Smooth muscle cell (in vitro differentiated cells): Measurements from ENCODE around the gene RAB3D. TPM values are rescaled to one million over a fixed set of nuclear protein-coding genes. Genes with fewer than 3 reads are reported as not detected.

ENCODE experiments used
- DNase-seq: peaks from one replicate; lab custom pipeline; 2025; ENCODE audit not compliant: unreplicated experiment; lab: John Stamatoyannopoulos, UW
- H2AFZ ChIP-seq: fragments of 200-600 bp; sonication (generic); 2 replicates; pipeline ENCODE4 v1.6.0; 2016; ENCODE audit warnings: antibody characterized with exemption, low read depth, mild to moderate bottlenecking
- H3F3A ChIP-seq: fragments of 200-600 bp; sonication (generic); 2 replicates; pipeline ENCODE4 v1.6.0; 2017; ENCODE audit warnings: antibody characterized with exemption, low read depth
- H3K27ac ChIP-seq: fragments of 200-600 bp; sonication (generic); 2 replicates; pipeline ENCODE4 v1.5.1; 2016; ENCODE audit warnings: low read depth, mild to moderate bottlenecking
- H3K27me3 ChIP-seq: fragments of 200-600 bp; sonication (generic); 2 replicates; pipeline ENCODE4 v1.6.1; 2016; ENCODE audit warnings: low read depth, mild to moderate bottlenecking
- H3K36me3 ChIP-seq: fragments of 200-600 bp; sonication (generic); 2 replicates; pipeline ENCODE4 v1.5.1; 2016; ENCODE audit warnings: low read depth
- H3K4me1 ChIP-seq: fragments of 200-600 bp; sonication (generic); 2 replicates; pipeline ENCODE4 v1.5.1; 2016; ENCODE audit warnings: low read depth
- H3K4me2 ChIP-seq: fragments of 200-600 bp; sonication (generic); 2 replicates; pipeline ENCODE4 v1.6.0; 2016; ENCODE audit warnings: mild to moderate bottlenecking
- H3K4me3 ChIP-seq: fragments of 200-600 bp; sonication (generic); 2 replicates; pipeline ENCODE4 v1.5.1; 2016; ENCODE audit warnings: mild to moderate bottlenecking
- H3K79me2 ChIP-seq: fragments of 200-600 bp; sonication (generic); 2 replicates; pipeline ENCODE4 v1.6.0; 2016; ENCODE audit warnings: low read depth, mild to moderate bottlenecking
- H3K9ac ChIP-seq: fragments of 200-600 bp; sonication (generic); 2 replicates; pipeline ENCODE4 v1.6.0; 2016; ENCODE audit warnings: low read depth
- H3K9me3 ChIP-seq: fragments of 200-600 bp; sonication (generic); replicated peaks from 2 replicates; pipeline ENCODE4 v1.5.1; 2016; ENCODE audit warnings: low read depth
- H4K20me1 ChIP-seq: fragments of 200-600 bp; sonication (generic); 2 replicates; pipeline ENCODE4 v1.6.0; 2016; ENCODE audit warnings: low read depth
- CTCF ChIP-seq: fragments of 200-600 bp; sonication (generic); IDR thresholded peaks from 2 replicates; pipeline ENCODE4 v1.5.1; 2017; ENCODE audit warnings: borderline replicate concordance, mild to moderate bottlenecking, antibody characterized with exemption; ENCODE audit not compliant: insufficient read depth, poor library complexity, severe bottlenecking
- WGBS: methylation state at CpG from one replicate; pipeline ENCODE4 v1.1.7; 2016; ENCODE audit warnings: low lambda C conversion rate; 5-methylcytosine and 5-hydroxymethylcytosine counted together
- polyA plus RNA-seq: library from polyadenylated mRNA; unstranded; fragments of >200 nt; fragmentation: Nextera tagmentation; extraction: Ambion mirVana; gene quantifications from 2 replicates; pipeline ENCODE4 v1.2.1, GENCODE V29; 2016
- total RNA-seq: library from RNA; depleted of rRNA; stranded (reverse); fragments of >200 nt; gene quantifications from 2 replicates; pipeline ENCODE4 v1.2.3, GENCODE V29; 2014

The RAB3D gene
- total and polyA plus RNA-seq, 2 experiments from 2014 or later, result 7.3 to 11.0 TPM

- Histone ChIP-seq H2AFZ (no peak overlapping the region), H3K9me3 (no peaks in the 10 kb centered on the region), H3K4me2 (peak overlapping the region; percentile 35), H3K9ac (no peak overlapping the region), H4K20me1 (peaks cover 3% of the 10 kb centered on the region), H3K36me3 (no peaks in the 10 kb centered on the region), H3K4me3 (no peak overlapping the region), H3F3A (peaks cover 11% of the 10 kb centered on the region), H3K4me1 (peaks cover 12% of the 10 kb centered on the region), H3K27me3 (no peaks in the 10 kb centered on the region), H3K79me2 (no peaks in the 10 kb centered on the region), H3K27ac (peak overlapping the region; percentile 53)
- DNase-seq, result no peak
- TF ChIP-seq CTCF, result no peak
Observed at GRCh38 chr19:11377237-11377636, 37.8 kb upstream of the RAB3D start.

GRCh38 chr19:11375143-11375948 lies 35.9 kb upstream of the RAB3D start:
- no peak for DNase-seq

GRCh38 chr19:11374433-11375142 lies 35.1 kb upstream of the RAB3D start, which contains the start of gene SWSAP1:
SWSAP1 (plus strand) TSS chr19:11374666; CDS start chr19:11374681, 15 bp downstream.
- TF ChIP-seq CTCF, result no peak
- Histone ChIP-seq H3K9me3 (no peaks in the 10 kb centered on the region), H2AFZ (no peak within 1 kb of the TSS), H3K9ac (peak within 1 kb of the TSS; percentile 72), H3K79me2 (no peaks in the 10 kb centered on the region), H3K27ac (peak within 1 kb of the TSS; percentile 78), H3K4me1 (peaks cover 9% of the 10 kb centered on the region), H3K27me3 (no peaks in the 10 kb centered on the region), H4K20me1 (no peaks in the 10 kb centered on the region), H3K4me3 (peak within 1 kb of the TSS; percentile 60), H3K36me3 (no peaks in the 10 kb centered on the region), H3F3A (peaks cover 5% of the 10 kb centered on the region), H3K4me2 (peak within 1 kb of the TSS; percentile 80)
- peak; percentile 99 for DNase-seq
- under 1% methylated on average over 44 of the region's 44 CpGs for WGBS

More at GRCh38 chr19:11375143-11375948, 35.9 kb upstream of the RAB3D start:
- H3F3A ChIP-seq, result peaks cover 5% of the 10 kb centered on the region
- H2AFZ ChIP-seq, result no peak overlapping the region
- H3K4me1 ChIP-seq, result peaks cover 9% of the 10 kb centered on the region
- no peaks in the 10 kb centered on the region for H3K36me3 ChIP-seq
- peak overlapping the region; percentile 3 for H3K27ac ChIP-seq
- no peak for TF ChIP-seq CTCF
- no peaks in the 10 kb centered on the region for H3K9me3 ChIP-seq
- peak overlapping the region; percentile 15 for H3K9ac ChIP-seq
- no peaks in the 10 kb centered on the region for H4K20me1 ChIP-seq
- peak overlapping the region; percentile 80 for H3K4me2 ChIP-seq
- H3K27me3 ChIP-seq, result no peaks in the 10 kb centered on the region
- peak overlapping the region; percentile 60 for H3K4me3 ChIP-seq
- WGBS, result 33% methylated on average over 27 of the region's 27 CpGs
- no peaks in the 10 kb centered on the region for H3K79me2 ChIP-seq
